LNCAP (cell line): Measurements from ENCODE around the gene CHMP2A.

Source experiments
- CTCF ChIP-seq: fragments of 450-650 bp; IDR thresholded peaks from 2 replicates; pipeline ENCODE4 v1.5.1; 2017; ENCODE audit warnings: mild to moderate bottlenecking

Gene CHMP2A

GRCh38 chr19:58558623-58559274, 3.8 kb upstream of the CHMP2A start:
- no peak for TF ChIP-seq CTCF

GRCh38 chr19:58558066-58558622, 3.2 kb upstream of the CHMP2A start, which contains the start of gene UBE2M:
Gene UBE2M, minus strand, starts transcription at chr19:58558611. Its CDS starts 230 bp downstream, at chr19:58558381.
- no peak for TF ChIP-seq CTCF

GRCh38 chr19:58557221-58558065, 2.5 kb upstream of the CHMP2A start:
- TF ChIP-seq CTCF, result no peak

GRCh38 chr19:58556622-58557220, 1.8 kb upstream of the CHMP2A start:
- no peak for TF ChIP-seq CTCF

- TF ChIP-seq CTCF, result no peak
Measured at GRCh38 chr19:58555920-58556621, 1.2 kb upstream of the CHMP2A start.

- no peak for TF ChIP-seq CTCF
Measured at GRCh38 chr19:58555369-58555885, 522 bp upstream of the CHMP2A start.
